Fibroblast of villous mesenchyme (primary cell): Measurements from ENCODE around the gene TBC1D22A. TPM values are rescaled to one million over a fixed set of nuclear protein-coding genes. Genes with fewer than 3 reads are reported as not detected.

Source experiments
- DNase-seq: peaks from one replicate; pipeline ENCODE4 v3.0.0-alpha.2; 2010; ENCODE audit warnings: low read depth
- H3K4me3 ChIP-seq: 2 replicates; pipeline ENCODE4 v1.5.1; 2011; ENCODE audit warnings: low read depth, mild to moderate bottlenecking, low read length
- CTCF ChIP-seq: IDR thresholded peaks from 2 replicates; pipeline ENCODE4 v1.5.1; 2012; ENCODE audit warnings: low read depth, mild to moderate bottlenecking, low read length; ENCODE audit not compliant: insufficient read depth
- total RNA-seq: library from RNA; depleted of rRNA; stranded (reverse); fragments of >200 nt; gene quantifications from 2 replicates; pipeline ENCODE4 v1.2.3, GENCODE V29; 2012

TBC1D22A gene
- total RNA-seq, 1 donor = 12.5 TPM

- no peak overlapping the region for H3K4me3 ChIP-seq
- TF ChIP-seq CTCF = no peak
- no peak for DNase-seq
Measured at GRCh38 chr22:46896568-46897245, 134.3 kb downstream of the TBC1D22A start.

- TF ChIP-seq CTCF = no peak
- no peak for DNase-seq
- H3K4me3 ChIP-seq = no peak overlapping the region
Measured at GRCh38 chr22:46897246-46897623, 134.8 kb downstream of the TBC1D22A start.

GRCh38 chr22:46900549-46900948, 138.1 kb downstream of the TBC1D22A start:
- no peak overlapping the region for H3K4me3 ChIP-seq
- DNase-seq = no peak
- no peak for TF ChIP-seq CTCF

GRCh38 chr22:46902436-46902835, 140.0 kb downstream of the TBC1D22A start:
- TF ChIP-seq CTCF = no peak
- DNase-seq = no peak
- H3K4me3 ChIP-seq = no peak overlapping the region

GRCh38 chr22:46902998-46903916, 140.8 kb downstream of the TBC1D22A start:
- no peak for DNase-seq
- TF ChIP-seq CTCF = no peak
- H3K4me3 ChIP-seq = no peak overlapping the region

GRCh38 chr22:46905415-46905814, 143.0 kb downstream of the TBC1D22A start:
- no peak overlapping the region for H3K4me3 ChIP-seq
- no peak for DNase-seq
- TF ChIP-seq CTCF = no peak
